HG03575 (cell line): ENCODE results near the gene WNT5A.

Experiments
- ATAC-seq: cut with Tn5 transposase; IDR thresholded peaks from one replicate; pipeline ENCODE4 v1.9.1; 2021; ENCODE audit not compliant: unreplicated experiment, insufficient number of reproducible peaks, low FRiP score; ENCODE audit errors: extremely low read depth

Gene WNT5A

GRCh38 chr3:55486857-55487380, at the start of gene WNT5A:
Gene WNT5A (minus strand): TSS chr3:55487306. CDS start chr3:55486985, 321 bp downstream.
- ATAC-seq: no peak

- no peak for ATAC-seq
These were observed 47.8 kb upstream of the WNT5A start for GRCh38 chr3:55534876-55535275.

GRCh38 chr3:55532806-55533205, 45.7 kb upstream of the WNT5A start:
- ATAC-seq: no peak

DNA sequence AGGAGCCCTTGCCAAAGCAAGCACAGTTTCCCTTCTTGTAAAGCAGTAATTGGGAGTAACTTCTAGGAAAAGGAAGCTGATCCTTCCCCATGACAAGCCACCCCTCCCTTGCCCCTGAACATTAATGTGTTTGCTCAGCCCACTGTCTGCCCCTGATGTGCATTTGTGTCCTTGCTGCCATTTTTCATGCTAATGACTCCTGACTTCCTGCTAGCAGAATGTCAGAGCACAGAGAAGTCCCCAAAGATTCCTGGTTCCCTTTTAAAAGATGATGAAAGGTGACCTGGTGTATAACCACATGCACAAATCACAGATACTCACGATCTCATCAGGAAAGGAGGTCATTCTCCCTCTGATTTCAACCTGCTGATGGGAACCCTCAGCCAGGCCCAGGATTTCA, 44.2 kb upstream of the WNT5A start:
- no peak for ATAC-seq

GRCh38 chr3:55527361-55527760, 40.3 kb upstream of the WNT5A start:
- ATAC-seq: no peak

DNA sequence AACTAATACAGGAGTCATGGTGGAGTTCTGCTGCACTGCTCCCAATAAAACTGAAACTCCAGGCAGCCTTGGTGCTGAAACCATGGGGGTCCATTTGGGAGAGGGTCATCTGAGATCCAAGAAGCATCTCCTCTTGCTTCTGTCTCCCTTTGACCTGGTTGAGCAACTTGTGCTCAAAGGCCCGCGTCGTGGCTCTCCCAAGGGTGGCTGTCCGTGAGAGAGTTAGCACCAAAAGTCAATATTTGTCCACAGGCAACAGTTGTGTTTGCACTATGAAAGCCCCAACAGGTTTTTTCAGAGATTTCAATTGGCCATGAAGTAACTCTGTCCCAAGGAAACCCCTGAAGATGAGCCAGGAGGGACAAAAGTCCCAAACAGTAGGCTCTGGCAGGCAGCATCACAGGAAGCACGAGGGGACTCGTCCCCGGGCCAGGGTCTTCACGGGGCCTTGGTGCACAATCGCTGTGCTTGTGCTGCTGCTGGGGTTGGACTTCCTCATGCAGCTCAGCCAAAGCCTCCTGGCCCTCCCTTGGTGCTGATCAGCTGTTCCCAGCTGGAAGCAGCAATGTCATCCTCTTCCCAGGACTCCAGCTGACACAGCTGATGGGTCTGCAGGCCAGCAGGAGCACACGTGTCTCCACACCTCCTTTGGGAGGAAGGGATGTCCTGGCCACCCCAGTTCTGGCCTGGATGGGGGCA, 39.4 kb upstream of the WNT5A start:
- no peak for ATAC-seq

- no peak for ATAC-seq
These were observed 38.3 kb upstream of the WNT5A start for GRCh38 chr3:55525436-55525835.

GRCh38 chr3:55524565-55525244, 37.6 kb upstream of the WNT5A start:
- no peak for ATAC-seq

DNA sequence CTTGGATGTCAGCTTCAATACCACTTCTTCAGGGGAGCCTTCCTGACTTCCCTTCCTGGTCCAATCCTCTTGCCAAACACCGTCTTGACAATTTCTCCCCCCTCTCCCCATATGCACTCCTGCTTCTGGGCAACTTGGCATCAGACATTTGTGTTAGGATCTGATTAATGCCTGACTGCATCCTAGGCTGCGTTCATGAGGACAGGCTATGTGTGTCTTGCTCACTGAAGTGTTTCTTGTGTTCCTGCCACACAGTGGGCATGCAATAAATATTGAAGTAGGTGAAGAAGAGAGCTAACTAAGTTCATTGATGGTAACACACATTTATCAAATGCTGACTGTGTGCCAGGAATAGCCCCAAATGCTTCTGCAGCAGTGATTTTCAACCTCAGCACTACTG, 36.4 kb upstream of the WNT5A start:
- no peak for ATAC-seq

- ATAC-seq: no peak
These were observed 34.8 kb upstream of the WNT5A start for GRCh38 chr3:55521738-55522421.

DNA sequence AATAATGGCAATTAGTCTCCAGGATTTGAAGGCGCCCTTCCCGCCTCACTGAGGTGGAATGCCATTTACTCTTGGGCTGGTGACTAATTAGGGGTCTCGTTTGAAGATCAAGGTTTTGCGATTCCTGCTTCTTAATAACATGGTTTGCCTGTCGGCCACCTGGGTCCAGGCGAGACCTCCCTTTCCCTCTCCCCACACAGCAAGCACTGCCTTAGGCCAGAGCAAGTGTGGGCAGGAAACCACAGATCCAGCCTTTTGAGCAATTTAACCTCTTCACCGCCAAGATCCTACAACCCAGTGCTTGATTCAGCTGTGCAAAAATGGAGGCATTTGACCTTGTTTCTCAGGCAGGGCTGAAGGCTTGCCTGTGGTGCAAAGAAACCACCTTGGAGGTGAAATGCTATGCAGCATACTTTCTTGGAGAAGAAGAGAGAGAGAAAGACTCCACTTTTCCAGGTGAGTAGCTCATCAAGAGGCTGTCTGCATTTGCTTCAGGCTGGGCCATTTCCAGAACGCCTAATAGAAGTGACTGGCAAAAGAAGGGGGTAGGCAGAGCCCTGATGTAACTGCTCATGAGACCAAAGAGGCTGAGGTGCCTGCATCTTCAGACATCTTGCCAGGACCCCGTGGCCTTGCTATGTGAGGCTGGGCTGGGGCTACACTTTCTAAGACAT, 34.1 kb upstream of the WNT5A start:
- no peak for ATAC-seq

GRCh38 chr3:55519019-55519418, 31.9 kb upstream of the WNT5A start:
- no peak for ATAC-seq

DNA sequence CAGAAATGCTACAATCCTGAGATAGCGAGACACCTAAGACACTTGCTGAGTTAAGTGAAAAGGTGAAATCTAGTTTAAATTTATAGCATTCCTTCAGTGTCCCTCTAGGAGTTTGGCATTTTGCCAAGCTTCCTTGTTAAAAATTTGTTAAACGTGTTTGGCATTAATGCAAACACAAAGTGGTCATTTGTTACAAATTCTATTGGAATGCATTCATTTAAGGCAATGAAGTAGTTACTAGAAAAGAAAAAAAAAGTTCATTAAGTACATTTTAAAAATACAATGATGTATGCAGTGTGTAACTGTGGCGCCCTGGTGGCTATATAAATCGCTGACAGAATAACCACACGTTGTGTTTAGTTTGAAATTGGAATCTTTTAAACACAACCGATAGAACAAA, 31.3 kb upstream of the WNT5A start:
- ATAC-seq: no peak

DNA sequence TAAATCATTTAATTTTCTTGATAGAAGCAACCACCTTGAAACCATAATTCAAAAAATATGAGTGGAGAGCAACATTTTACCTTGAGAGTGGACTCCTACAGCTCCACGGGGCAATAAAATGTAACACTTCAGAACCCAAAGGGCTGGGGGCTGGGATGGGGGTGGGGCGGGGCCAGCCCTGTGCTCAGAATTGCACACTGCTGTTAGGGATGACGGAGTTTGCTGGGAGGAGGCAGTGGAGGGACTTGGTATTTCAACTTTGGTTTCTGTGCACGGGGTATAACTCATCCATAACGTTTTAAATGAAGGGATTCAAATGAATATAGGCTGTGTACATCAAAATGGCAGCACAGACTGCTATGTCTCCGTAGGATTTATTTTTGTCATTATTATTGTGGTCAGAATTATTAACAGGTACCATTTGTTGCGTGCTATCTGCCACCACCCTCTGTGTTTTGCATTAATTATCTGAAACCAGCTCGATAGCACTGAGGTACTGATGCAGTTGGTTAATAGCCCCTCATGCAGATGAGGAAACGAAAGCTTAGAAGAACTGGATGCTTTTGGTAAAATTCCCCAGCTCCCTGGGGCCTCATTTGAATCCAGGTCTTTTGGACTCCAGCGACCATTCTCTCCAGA, 29.4 kb upstream of the WNT5A start:
- no peak for ATAC-seq

GRCh38 chr3:55515550-55516246, 28.6 kb upstream of the WNT5A start:
- ATAC-seq: no peak

- ATAC-seq: no peak
These were observed 27.9 kb upstream of the WNT5A start for GRCh38 chr3:55514962-55515361.

DNA sequence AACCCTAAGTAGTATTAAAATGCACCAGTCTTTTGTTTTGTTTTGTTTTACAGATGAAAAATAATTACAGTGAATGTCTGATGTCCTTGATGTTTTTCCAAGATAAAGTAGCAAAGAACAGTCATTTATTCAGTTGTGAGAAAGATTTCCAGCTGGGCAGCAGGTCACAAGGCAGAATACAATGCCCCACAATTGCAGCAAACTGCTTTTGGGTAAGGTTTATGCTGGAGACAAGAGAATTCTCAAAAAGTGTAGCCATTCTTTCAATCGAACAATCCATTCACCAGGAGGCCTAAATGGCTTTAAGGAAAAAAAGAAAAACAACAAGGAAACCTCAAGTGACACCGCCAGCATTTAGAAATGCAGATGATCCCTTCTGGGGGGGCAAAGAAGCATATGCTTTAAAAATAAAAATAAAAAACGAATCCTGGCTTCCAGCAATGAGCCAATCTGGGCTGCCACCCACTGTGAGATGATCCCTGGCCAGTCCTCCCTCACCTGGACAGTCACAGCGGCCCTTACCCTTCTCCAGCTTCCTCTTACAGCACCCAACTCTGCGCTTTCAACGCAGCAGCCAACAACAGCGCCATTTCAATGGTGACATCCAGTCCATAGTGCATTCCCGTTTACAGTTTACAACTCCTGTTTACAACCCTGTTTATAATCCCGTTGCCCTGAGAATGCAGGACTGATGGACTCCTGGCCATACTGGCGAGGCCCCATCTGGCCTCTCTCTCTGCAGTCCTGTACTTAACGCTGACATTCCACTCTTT, 25.7 kb upstream of the WNT5A start:
- ATAC-seq: no peak
